Measurements from ENCODE around the gene GRIK3.

The GRIK3 gene

GRCh38 chr1:36807262-36807661 is 227.1 kb downstream of the GRIK3 start:
- no peak for DNase-seq

GRCh38 chr1:36805979-36806640 is 228.2 kb downstream of the GRIK3 start:
- DNase-seq, result no peak

GRCh38 chr1:36804669-36805314 is 229.5 kb downstream of the GRIK3 start:
- DNase-seq, result no peak

GRCh38 chr1:36803868-36804570 is 230.3 kb downstream of the GRIK3 start:
- DNase-seq, result no peak

GRCh38 chr1:36802018-36802417 is 232.3 kb downstream of the GRIK3 start:
- DNase-seq, result no peak

GRCh38 chr1:36797761-36798160 is 236.6 kb downstream of the GRIK3 start:
- DNase-seq, result no peak

GRCh38 chr1:36796733-36797132 is 237.6 kb downstream of the GRIK3 start:
- no peak for DNase-seq

- DNase-seq, result no peak
These were observed 238.2 kb downstream of the GRIK3 start for GRCh38 chr1:36796106-36796590.

GRCh38 chr1:36794460-36794859 is 239.9 kb downstream of the GRIK3 start:
- DNase-seq, result no peak

- no peak for DNase-seq
These were observed 240.9 kb downstream of the GRIK3 start for GRCh38 chr1:36793452-36793851.

- no peak for DNase-seq
These were observed 242.0 kb downstream of the GRIK3 start for GRCh38 chr1:36792292-36792691.

GRCh38 chr1:36790191-36790590 is 244.1 kb downstream of the GRIK3 start:
- no peak for DNase-seq

GRCh38 chr1:36789535-36789934 is 244.8 kb downstream of the GRIK3 start:
- no peak for DNase-seq

- DNase-seq, result no peak
These were observed 246.9 kb downstream of the GRIK3 start for GRCh38 chr1:36787312-36787913.

GRCh38 chr1:36786425-36786824 is 247.9 kb downstream of the GRIK3 start:
- DNase-seq, result no peak

GRCh38 chr1:36784147-36784859 is 250.0 kb downstream of the GRIK3 start:
- no peak for DNase-seq

GRCh38 chr1:36783475-36783874 is 250.8 kb downstream of the GRIK3 start:
- DNase-seq, result no peak

- DNase-seq, result no peak
These were observed 251.5 kb downstream of the GRIK3 start for GRCh38 chr1:36782785-36783184.

GRCh38 chr1:36782085-36782484 is 252.2 kb downstream of the GRIK3 start:
- no peak for DNase-seq

GRCh38 chr1:36781098-36781497 is 253.2 kb downstream of the GRIK3 start:
- DNase-seq, result no peak

GRCh38 chr1:36778740-36779139 is 255.6 kb downstream of the GRIK3 start:
- no peak for DNase-seq

GRCh38 chr1:36776948-36777831 is 257.1 kb downstream of the GRIK3 start:
- DNase-seq, result no peak
